ENCODE results near the gene CFDP1.
"Not testable (repeated sequence)": the region's sequence is repeated elsewhere in the genome, so short reads cannot be mapped to it uniquely, and the experiment has no call there.

CFDP1 gene

GRCh38 chr16:75458439-75458838, 25.1 kb upstream of the CFDP1 start:
- no peak for DNase-seq (ENCODE audit: low spot score)

DNA sequence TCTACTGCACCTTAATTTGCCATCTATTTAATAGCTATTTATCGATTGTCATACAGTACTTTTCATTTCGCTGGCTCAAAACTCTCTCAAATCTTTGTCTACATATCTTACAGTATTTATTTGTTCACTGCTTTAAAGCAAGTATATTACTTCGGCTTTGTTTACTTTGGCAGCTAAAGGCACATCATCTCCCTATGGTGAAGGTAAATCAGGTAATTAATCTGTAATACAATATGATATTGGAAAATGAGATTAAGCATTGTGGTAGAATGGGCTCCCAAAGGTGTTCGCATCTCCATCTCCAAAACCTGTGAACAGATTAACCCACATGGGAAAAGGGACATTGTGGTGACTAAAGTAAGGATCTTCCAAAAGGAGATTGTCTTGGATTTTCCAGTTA, 24.7 kb upstream of the CFDP1 start:
- DNase-seq (ENCODE audit: low spot score) = no peak

GRCh38 chr16:75457485-75458021, 24.2 kb upstream of the CFDP1 start:
- no peak for DNase-seq (ENCODE audit: low spot score)

DNA sequence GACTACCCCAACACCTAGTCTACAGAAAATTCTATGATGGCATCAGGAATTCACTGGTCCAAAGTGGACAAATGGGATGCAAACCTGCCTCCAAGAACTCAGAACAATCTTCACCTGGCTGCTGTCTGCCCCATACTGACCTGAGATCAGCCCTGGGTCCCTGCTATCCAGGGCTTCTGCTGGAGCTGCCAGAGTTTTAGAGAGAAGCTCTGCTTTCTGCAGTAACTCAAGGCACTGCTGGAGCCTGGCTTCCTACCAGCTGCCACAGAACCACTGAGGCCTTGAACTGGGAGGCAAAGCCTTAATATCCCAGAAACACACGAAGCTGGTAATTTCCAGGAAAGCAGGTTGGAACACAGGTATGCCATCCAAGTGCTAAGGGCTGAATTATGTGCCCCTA, 23.7 kb upstream of the CFDP1 start:
- DNase-seq (ENCODE audit: low spot score) = no peak

- not testable (repeated sequence) for DNase-seq (ENCODE audit: low spot score)
Observed at GRCh38 chr16:75456486-75456885, 23.2 kb upstream of the CFDP1 start.

GRCh38 chr16:75455677-75456076, 22.4 kb upstream of the CFDP1 start:
- DNase-seq (ENCODE audit: low spot score) = no peak

DNA sequence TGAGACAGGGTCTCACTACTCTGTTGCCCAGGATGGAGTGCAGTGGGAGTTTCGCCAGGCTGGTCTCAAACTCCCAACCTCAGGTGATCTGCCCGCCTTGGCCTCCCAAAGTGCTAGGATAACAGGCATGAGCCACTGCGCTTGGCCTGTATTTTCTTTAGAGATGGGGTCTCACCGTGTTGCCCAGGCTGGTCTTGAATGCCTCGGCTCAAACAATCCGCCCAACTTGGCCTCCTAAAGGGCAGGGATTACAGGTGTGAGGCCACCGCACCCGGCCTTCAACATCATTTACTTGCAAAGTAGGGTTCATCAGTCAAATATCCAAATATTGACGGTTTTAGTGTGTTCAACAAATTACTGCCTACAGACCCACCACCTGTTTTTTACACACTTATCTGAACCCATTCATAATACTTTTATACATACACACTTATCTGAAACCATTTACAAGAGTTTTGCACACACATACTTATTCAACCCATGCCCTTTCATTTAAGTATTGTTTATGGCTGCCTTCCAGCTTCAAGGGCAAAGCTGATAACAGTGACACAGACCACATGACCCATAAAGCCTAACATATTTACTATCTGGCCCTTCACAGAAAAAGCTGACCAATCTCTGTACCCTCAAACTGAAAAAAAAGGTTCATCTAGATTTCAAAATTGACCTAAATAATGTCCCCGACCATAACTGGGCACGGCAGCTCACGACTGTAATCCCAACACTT, 19.3 kb upstream of the CFDP1 start:
- DNase-seq (ENCODE audit: low spot score) = no peak

DNA sequence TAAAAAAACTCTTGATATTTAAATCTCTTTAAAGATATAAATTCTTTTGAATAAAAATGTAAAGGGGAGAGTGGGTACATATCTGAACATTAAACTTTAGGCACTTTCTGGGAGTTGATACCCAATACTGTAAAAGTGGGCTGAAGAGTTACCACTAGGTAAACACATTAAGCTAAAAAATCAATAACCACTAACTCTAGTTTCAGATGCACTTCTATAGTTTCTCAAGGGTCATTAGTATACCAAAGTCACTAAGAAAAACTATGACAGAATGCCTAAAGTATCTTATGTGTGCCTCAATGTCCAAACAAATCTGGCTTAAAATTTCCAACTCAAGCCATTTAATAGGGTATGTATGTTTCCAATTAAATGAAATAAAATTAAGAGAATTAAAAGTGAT, 13.1 kb upstream of the CFDP1 start:
- no peak for DNase-seq (ENCODE audit: low spot score)

GRCh38 chr16:75445298-75445697, 12.0 kb upstream of the CFDP1 start:
- DNase-seq (ENCODE audit: low spot score) = no peak

DNA sequence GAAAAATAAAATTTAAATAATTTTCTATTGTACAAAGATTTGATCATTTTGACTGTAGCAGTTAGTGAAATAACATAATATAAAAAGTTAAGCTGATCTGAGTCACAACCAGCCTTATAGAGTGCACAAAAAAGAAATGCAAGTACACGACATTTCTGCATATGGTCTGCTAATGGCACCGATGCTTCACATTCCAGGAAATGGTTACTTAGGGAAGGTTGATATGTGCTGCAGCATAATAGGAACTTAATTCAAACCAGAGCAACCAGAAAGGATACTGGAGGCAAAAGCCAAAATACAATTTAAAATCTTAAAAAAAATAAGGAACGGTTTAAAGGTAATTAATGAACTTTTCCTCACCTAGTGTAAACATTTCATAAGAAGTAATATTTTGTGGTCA, 10.0 kb upstream of the CFDP1 start:
- DNase-seq (ENCODE audit: low spot score) = peak; percentile 56

DNA sequence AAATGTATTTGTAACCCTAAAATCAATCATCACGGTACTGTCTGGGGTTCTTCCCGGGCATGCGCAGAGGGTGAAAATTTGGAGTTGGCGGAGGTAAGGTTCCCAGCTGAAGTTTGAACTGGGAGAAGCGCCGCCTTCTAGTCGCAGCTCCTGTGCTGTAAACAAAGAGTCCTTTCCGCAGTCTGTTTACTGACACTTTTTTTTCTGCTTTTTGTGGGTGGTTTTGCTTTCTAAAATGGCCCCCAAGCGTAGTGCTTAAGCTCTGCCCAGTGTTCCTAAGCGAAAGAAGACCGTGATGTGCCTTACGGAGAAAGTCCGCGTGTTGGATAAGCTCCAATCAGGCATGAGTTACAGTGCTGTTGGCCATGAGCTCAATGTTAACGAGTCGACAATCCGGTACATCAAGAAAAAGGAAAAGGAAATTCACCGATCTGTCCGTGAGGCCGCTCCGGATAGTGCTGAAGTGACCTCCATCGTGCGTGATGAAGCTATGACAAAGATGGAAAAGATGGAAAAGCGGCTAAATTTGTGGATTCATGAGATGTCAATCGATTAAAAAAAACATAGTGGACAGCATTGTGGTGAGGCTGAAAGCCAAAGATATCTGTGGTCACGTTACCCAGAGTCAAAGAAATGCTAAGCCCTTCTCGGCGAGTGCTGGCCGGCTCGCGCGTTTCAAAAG, 570 bp upstream of the CFDP1 start:
- peak; percentile 79 for DNase-seq (ENCODE audit: low spot score)

DNA sequence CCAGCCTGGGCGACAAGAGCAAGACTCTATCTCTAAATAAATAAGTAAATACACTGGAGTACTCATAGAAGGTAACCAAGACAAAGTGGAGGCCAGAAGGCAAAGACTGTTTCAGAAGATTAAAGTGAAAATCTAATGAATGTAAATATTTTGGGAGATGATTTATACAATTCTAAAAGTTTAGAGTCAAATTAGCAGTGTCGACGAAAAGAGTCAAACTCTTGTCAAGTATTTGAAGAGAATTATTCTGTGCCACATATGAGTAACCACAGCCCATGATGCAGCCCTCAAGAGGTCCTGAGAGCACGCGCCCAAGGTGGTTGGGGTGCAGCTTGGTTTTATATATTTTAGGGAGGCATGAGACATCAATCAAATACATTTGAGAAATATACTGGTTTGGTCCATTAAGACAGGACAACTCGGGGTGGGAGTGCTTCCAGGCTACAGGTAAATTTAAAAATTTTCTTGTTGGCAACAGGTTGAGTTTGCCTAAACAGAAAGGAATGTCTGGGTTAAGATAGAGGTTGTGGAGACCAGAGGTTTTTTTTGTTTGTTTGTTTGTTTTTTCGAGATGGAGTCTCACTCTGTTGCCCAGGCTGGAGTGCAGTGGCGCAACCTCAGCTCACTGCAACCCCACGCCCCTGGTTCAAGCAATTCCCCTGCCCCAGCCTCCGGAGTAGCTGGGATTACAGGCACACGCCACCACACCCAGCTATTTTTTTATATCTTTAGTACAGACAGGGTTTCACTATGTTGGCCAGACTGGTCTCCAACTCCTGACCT, 3.5 kb downstream of the CFDP1 start:
- no peak for DNase-seq (ENCODE audit: low spot score)

GRCh38 chr16:75426524-75426923, 6.8 kb downstream of the CFDP1 start:
- peak; percentile 12 for DNase-seq (ENCODE audit: low spot score)

- DNase-seq (ENCODE audit: low spot score) = not testable (repeated sequence)
Observed at GRCh38 chr16:75424105-75424762, 9.1 kb downstream of the CFDP1 start.

DNA sequence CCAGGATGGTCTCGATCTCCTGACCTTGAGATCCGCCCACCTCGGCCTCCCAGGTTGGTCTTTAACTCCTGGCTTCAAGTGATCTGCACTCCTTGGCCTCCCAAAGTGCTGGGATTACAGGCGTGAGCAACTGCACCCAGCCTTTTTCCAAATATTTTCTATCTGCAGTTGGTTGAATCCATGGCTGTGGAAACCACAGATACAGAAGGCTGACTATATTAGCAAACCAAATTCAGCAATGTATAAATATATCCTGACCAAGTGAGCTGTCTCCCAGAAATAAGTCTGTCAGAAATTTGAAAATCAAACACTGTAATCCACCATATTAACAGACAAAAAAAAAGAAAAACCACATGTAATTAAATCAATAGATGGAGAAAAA, 9.6 kb downstream of the CFDP1 start:
- DNase-seq (ENCODE audit: low spot score) = no peak

DNA sequence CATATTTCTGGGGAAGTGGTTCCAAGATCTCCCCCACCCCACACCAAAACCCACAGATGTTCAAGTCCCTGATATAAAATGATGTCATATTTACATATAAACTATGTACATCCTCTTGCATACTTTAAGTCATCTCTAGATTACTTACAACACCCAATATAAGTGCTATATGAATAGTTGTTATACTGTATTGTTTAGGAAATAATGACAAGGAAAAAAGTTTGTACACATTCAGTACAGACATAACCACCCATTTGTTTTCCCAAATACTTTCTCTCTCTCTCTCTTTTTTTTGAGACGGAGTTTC, 11.5 kb downstream of the CFDP1 start:
- no peak for DNase-seq (ENCODE audit: low spot score)

DNA sequence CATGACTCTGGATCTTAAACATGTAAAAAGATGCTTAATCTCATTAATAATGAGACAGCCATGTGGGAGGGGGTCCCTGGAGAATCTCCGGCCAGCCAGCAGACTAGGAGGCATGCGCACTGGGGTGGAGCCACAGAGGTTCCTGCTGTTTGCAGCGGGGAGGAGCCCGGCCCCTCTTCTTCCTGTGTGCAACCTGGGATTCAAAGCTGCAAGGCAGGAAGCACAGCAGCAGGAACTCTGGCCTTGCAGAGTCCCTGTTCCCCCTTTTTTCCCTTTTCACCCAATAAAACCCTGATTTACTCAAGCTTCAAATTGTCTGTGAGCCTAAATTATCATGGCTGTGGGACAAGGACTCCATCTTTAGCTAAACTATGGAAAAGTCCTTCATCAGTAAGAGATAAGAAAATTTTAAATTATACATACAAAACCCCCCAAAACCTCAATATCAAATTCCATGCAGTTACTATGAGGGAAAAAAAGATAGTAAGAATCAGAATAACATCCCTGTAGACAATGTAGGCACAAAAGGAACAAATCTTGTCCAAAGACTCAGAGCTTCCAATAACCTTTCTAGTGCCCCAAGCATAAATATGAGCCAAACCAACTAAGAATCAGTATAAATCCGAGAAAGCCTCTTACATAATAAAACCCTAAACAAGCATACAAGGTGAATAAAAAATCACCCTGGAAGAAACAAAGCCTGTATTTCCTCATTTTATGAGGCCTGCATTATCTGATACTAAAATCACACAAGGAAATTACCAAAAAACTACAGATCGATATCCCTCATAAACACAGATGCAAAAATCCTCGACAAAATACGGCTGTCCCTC, 12.1 kb downstream of the CFDP1 start:
- peak; percentile 68 for DNase-seq (ENCODE audit: low spot score)

DNA sequence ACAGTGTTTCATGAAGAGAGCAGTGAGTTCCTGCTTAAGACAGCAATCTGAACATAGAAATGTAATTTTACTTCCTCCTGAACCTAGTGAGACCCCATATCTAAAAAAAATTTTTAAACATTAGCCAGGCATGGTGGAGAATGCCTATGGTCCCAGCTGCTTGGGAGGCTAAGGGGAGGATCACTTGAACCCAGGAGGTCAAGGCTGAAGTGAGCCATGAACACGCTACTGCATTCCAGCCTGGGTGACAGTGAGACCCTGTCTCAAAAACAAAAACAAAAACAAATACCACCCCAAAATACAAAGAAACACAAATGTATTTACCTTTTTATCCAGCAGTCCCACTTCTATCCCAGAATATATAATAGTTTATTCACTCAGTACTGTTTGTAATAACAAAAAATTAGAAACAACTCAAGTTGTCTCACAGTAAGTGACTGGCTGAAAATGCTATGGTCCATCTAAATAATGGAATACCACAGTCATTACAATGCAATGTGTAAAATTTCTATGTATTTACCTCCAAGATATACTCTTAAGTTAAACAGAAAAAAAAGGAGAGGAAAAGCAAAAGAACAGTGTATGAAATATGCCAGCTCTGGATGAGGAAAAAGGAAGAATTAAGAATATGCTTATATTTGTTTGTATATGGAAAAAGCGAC, 16.3 kb downstream of the CFDP1 start:
- no peak for DNase-seq (ENCODE audit: low spot score)

GRCh38 chr16:75415169-75415905, 18.0 kb downstream of the CFDP1 start:
- no peak for DNase-seq (ENCODE audit: low spot score)

DNA sequence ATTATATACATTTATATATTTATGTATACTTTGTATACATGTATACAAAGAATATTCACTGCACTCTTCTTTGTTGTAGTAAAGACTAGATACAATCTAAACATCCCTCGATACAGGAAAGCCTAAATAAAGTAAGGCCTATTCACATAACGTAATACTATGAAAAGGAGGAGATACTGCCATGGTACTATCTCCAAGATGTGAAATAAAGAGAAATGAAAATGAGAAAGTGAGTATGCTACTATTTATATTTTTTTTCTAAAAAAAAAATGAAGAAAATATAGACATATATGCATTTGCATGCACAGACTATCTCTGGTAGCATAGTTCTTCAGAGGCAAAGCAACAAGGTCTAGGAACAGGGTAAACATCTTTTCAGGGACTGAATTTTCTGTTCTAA, 19.4 kb downstream of the CFDP1 start:
- no peak for DNase-seq (ENCODE audit: low spot score)
